OCI-LY7 (cell line): Measurements from ENCODE around the gene MEAF6.

Source experiments
- CTCF ChIP-seq: fragments of 200-600 bp; sonication (generic); conservative IDR thresholded peaks from 2 replicates; pipeline ENCODE4 v1.5.1; 2014; ENCODE audit warnings: mild to moderate bottlenecking, antibody characterized with exemption, low read length, moderate library complexity, mixed read lengths
- EZH2phosphoT487 ChIP-seq: fragments of 200-600 bp; sonication (generic); IDR thresholded peaks from 2 replicates; pipeline ENCODE4 v1.6.1; 2018; ENCODE audit warnings: low read depth, borderline replicate concordance, mild to moderate bottlenecking, mixed run types, antibody characterized with exemption, low read length, moderate library complexity, mixed read lengths

DNA sequence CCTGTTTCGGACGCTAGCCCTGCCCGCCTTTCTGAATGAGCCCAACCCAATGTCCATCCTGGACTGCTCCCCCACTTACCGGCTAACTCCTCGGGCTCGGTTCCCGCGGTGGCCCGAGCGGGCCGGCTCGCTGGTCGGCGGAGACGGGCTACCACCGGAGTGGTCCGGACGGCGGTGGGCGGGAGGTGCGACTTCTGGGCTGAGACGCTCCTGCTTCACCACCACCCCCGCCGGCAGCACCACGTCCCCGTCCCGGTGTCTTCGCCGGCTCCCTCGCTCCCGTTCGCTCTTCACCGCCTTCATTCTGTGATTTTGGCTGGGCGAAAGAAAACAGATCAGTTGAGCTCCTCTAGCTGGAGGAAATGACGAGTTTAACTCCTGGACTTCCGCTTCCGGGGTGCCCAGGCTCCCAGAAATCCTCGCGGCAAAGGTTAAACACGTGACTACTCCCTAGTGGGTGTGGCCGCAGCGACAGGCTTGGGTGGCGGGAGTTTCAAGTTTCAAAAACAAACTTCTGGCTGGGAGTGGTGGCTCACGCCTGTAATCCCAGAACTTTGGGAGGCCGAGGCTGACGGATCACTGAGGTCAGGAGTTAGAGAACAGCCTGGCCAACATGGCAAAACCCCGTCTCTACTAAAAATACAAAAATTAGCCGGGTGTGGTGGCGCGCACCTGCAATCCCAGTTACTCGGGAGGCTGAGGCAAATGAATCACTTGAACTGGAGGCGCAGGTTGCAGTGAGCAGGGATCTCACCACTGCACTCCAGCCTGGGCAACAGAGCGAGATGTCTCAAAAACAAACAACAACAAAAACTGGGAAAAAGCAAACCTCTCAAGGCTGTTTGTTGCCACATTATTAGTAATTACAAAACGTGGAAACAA lies 39.6 kb upstream of the MEAF6 start, which contains the start of gene SNIP1:
- no peak for TF ChIP-seq CTCF
- no peak for TF ChIP-seq EZH2phosphoT487
